AG09309 (cell line): ENCODE data around the gene LRRC8D.

ENCODE experiments used
- DNase-seq: peaks from one replicate; pipeline ENCODE4 v3.0.0-alpha.2; 2010; ENCODE audit warnings: low read depth
- H3K4me3 ChIP-seq: 2 replicates; pipeline ENCODE4 v1.5.1; 2011; ENCODE audit warnings: mild to moderate bottlenecking, low read depth, low read length, moderate library complexity; ENCODE audit not compliant: control insufficient read depth
- CTCF ChIP-seq: IDR thresholded peaks from 2 replicates; pipeline ENCODE4 v1.5.1; 2011; ENCODE audit warnings: mild to moderate bottlenecking, low read depth, low read length, inconsistent platforms; ENCODE audit not compliant: insufficient read depth, control insufficient read depth; ENCODE audit errors: missing control alignments

The LRRC8D gene

GRCh38 chr1:89957107-89957506, 136.3 kb downstream of the LRRC8D start:
- no peak overlapping the region for H3K4me3 ChIP-seq
- DNase-seq, result no peak
- TF ChIP-seq CTCF, result no peak

GRCh38 chr1:89958851-89959654, 138.2 kb downstream of the LRRC8D start:
- no peak for TF ChIP-seq CTCF
- no peak for DNase-seq
- H3K4me3 ChIP-seq, result no peak overlapping the region

GRCh38 chr1:89959719-89960118, 138.9 kb downstream of the LRRC8D start:
- no peak for TF ChIP-seq CTCF
- DNase-seq, result no peak
- H3K4me3 ChIP-seq, result no peak overlapping the region

- DNase-seq, result no peak
- TF ChIP-seq CTCF, result no peak
- no peak overlapping the region for H3K4me3 ChIP-seq
Observed at GRCh38 chr1:89962024-89962741, 141.4 kb downstream of the LRRC8D start.

- no peak for TF ChIP-seq CTCF
- H3K4me3 ChIP-seq, result no peak overlapping the region
- no peak for DNase-seq
Observed at GRCh38 chr1:89962742-89963075, 141.9 kb downstream of the LRRC8D start.

GRCh38 chr1:89965193-89965768, 144.4 kb downstream of the LRRC8D start:
- no peak for TF ChIP-seq CTCF
- DNase-seq, result no peak

More at GRCh38 chr1:89965193-89965768, 144.4 kb downstream of the LRRC8D start:
- no peak overlapping the region for H3K4me3 ChIP-seq
